Activated CD4-positive, alpha-beta T cell treated with anti-CD3 and anti-CD28 coated beads, Interleukin-2, amount 50 U/mL, for 4 hours (primary cell): ENCODE data around the gene STARD9.
"Not testable (repeated sequence)": the region's sequence is repeated elsewhere in the genome, so short reads cannot be mapped to it uniquely, and the experiment has no call there.

Source experiments
- DNase-seq, 2 experiments: peaks; one replicate each; pipeline ENCODE4 v3.0.0-alpha.2; 2020

Gene STARD9

DNA sequence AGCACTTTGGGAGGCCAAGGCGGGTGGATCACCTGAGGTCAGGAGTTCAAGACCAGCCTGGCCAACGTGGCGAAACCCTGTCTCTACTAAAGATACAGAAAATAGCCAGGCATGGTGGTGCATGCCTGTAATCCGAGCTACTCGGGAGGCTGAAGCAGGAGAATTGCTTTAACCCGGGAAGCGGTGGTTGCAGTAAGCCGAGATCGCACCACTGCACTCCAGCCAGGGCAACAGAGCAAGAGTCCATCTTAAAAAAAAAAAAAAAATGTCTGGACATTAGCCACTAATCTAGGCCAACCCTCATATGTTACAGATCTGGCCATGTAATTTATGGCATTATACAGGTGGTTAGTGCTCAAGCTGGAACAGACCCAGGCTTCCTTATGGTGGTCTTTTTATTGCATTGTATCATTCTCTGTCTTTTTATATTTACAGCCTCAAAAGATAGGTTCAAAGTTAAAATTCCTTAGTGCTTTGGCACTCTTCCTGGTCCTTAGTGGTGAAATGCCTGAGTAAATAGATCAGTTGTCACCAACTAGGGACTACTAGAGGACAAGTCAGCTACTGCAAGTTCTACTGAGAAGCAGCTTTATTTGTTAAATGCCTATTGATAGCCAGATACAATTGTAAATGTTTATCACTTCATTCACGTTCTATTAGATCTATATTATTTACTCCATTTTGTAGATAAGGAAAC lies 16.0 kb downstream of the STARD9 start:
- DNase-seq = no peak

DNA sequence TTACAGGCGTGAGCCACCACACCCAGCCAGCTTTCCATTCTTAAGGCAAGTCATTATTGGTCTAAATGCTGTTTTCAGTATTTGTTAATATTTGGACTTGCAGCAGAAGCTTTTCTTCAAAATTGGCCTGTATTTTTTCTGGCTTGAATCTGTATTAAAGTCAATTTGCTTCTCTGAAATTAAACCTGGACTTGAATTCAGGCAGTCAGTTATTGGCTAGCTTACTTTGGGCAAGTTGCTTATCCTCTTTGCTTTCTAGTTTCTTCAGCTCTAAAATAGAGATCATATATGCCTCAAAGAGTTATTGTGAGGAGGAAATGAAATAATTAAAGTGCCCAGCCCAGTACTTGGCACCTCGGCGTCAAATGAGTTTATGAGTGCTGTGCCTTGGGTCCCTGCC lies 17.3 kb downstream of the STARD9 start:
- DNase-seq = no peak

DNA sequence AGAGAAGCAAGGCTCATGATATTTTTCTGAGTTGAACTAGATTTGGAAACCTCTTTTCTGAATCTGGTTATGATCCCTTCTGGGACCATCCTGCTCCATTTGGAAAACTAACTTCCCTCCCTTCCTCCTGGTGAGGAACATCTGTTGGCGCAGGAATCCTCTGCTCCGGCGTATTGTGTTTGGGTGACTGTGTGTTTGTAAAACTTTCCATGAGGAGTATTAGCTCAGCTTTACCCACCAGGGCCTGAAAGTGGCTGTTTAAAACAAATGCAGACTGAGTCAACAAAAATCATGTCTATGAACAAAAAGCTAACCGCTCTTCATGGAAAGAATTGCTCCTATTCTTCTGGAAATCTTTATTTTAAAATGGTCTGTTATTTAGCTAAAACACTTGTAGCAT lies 17.7 kb downstream of the STARD9 start:
- DNase-seq = no peak

DNA sequence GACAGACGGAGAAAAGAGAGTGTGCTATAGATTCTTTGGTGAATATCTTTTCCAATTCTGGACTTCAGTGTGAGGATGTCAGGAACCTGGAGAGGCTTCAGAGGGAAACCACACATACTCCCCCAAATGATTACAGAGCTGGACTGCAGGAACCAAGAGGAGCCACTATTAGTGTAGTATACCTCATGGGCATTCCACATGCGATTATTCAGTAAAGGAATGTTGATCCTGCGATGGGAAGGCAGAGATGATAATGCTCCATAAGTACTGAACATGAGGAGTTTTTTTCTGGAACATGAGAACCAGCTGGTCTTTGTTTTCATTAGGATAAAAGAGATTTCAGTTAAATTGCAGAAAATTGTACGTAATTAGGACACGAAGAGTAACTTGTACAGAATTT lies 18.7 kb downstream of the STARD9 start:
- no peak for DNase-seq

DNA sequence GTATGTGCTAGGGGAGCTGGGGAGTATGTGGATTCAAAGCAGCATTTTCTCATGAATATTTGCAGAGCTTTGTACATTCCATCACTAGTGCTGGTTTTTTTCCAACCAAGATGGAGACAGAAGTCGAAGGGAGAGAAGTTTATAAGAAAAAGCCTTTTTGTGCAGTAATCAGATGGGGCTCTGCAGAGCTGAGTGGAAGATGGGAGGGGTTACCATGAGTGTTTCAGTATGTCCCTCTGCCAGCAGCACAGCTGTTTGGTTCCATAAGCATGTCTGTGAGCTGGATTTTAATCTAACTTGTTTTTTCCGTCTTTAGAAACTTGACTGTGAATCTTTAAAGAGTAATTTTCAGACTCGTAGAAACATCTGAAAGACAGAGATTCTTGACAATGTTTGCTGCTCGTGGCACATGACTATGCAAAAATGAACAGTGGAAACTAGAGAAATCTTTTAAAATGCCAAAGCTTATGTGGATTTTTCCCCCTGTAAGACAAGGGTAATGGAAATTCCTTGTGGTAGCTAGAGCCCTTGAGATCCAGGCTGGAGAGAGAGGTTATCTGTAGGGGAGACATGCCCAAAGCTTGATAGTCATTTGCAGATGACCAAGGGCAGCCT lies 20.3 kb downstream of the STARD9 start:
- no peak for DNase-seq

DNA sequence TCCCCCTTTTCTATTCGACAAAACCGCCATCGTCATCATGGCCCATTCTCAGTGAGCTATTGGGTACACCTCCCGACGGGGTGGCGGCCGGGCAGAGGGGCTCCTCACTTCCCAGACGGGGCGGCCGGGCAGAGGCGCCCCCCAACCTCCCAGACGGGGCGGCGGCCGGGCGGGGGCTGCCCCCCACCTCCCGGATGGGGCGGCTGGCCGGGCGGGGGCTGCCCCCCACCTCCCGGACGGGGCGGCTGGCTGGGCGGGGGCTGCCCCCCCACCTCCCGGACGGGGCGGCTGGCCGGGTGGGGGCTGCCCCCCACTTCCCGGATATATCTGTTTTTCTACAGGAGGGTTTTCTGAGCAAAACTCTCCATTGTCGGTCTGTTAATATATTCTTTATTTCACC lies 25.9 kb downstream of the STARD9 start:
- not testable (repeated sequence) for DNase-seq

DNA sequence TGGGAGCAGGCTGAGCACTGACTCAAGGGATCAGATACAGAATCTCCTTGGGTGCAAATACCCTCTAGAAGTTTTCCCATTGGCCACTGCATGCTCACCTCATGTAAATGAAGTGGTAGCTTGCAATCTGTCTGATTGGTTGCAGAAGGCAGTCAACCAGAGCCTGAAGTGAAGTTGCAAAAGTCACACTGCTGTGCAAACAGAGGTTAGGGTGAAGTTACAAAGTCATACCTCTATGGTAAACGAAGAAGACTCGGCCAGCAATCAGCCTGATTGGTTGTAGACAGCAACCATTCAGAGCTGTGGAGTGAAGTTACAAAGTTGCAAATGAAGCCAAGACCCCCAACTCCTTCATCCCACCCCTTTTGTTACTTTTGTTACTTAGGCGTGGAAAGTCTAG lies 27.1 kb downstream of the STARD9 start:
- no peak for DNase-seq

DNA sequence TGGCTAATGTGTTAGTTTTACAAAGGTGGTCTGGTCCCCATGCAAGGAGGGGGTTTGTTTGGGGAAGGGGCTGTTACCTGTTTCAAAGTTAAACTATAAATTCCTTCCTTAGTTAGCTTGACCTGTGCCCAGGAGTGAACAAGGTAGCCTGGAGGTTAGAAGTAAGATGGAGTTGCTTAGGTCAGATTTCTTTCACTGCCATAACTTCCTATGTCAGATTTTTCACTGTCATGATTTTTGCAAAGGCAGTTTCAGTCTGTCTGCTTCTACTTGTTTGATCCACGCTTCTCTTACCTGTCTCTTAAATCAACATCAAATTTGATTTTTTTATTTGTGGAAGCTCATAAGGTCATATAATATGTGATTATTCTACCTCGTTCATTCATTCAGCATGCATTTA lies 28.6 kb downstream of the STARD9 start:
- no peak for DNase-seq

DNA sequence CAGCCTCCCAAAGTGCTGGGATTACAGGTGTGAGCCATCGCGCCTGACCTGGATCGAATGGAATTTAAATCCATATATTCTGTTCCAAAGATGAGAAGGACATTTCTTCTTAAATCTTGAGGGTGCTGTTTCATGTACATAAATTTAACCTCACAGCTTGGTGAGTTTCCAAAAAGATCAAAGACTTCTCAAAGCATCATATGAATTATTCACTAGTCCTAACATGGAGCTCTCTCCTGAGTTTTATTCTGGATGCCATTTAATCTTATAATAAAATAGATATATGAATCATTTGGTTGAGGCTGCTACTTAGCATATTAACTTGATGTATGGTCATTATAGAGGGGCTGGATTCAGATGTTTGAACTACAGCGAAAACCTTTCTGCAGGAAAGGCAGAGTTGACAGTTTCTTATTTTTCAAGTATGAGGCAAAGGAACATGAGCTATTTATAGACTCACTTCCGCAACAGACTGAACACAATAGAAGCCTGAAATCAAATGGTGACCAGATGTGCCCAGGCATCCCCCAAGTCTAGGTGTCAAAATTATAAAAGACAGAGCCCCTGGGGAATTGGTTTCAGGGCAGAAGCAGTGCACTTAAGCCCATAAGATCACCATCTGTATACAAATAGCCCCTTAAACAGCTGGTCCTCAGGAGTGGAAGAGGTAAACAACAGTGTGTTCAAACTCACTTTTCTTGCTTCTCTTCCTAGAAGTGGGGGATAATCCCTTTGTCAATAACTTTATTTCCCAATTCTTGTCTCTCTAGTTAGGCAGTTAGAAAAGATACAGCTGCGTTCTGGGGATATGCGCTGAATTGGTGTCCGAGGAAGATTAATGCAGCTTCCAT lies 29.7 kb downstream of the STARD9 start:
- no peak for DNase-seq

DNA sequence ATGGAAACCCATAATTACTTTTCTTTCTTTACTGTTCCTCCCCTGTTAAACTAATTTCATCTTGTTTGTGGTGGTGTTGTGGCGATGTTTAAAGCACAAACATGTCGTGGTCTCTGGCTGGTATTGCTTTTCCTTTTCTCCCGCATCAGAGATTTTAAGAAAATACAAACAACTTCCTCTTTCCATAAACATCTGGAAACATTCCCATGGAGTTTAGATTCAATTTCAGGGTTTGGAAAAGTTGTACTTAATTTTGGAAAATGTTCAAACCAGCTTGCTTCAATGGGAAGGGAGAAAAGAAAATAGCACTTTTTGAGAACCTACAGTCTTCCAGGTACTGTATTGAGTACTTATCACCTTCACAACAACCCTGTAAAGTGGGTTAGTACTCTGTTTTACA lies 30.4 kb downstream of the STARD9 start:
- no peak for DNase-seq

DNA sequence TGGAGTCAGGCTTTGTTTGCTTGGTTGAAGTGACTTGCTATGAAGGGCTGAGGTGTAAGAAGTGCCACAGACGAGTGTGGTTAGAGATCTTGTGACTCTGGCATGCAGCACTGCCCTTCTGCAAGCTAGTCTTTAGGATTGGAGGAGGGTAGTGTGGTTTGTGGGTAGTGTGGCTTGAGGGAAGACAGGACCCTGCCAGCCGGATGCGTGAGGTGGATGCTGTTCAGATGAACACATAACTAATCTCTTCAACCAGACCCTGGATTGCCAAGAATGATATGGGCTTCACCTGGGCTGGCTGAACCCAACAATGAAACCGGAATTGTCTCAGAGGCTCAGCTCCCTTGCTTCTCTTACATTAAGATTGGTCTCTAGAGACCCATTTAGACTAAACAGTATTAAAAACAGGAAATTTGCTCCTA lies 32.7 kb downstream of the STARD9 start:
- no peak for DNase-seq

DNA sequence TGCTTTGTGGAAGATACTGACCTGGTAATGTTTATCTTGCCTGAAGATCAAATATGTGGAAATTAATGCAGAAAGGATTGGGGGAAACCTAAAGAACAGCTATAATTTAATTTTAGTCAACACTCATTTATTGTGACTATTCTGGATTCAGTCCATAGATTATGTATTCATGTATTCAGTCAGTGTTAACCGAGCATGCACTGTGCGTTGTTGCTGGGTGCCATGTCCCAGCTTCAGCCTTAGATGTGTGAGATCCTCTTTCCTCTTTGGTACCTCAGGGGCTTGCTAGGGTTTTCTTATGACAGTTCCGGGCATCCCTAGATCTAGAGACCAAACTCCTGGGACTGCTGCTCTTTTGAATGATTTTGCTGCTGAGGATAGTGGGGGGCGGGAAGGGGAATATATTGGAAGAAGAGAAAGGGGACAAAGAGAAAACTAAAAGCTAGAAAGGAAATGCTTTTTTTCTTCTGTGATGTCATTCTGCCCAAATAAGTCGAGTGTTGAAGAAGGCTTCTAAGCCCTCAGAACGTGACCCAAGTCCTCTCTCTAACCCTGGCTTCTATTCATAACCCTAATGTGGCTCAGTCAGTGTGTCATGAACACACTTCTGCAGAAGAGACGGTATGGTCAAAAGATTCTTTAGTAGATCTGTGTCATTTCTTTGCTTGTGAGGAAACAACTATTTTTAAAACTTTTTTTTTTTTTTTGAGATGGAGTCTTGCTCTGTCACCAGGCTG lies 33.5 kb downstream of the STARD9 start:
- DNase-seq = no peak

DNA sequence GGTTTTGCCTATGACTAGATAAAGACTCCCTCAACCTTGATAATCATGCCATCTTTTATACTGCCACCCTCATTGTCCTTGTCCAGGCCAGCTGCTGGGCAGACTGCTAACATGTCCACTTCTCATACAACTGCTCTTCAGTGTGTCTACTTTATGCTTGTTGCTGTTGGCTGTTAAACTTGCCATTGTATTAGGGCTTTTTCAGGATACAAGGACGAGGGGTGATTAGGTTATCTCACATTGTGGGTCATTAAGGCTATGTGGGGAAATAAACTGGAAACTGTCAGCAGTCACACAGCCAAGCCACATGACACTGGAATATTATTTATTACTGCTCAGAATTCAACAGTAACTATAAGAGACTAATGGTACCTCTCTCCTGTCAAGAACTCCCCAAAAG lies 36.1 kb downstream of the STARD9 start:
- DNase-seq = no peak

DNA sequence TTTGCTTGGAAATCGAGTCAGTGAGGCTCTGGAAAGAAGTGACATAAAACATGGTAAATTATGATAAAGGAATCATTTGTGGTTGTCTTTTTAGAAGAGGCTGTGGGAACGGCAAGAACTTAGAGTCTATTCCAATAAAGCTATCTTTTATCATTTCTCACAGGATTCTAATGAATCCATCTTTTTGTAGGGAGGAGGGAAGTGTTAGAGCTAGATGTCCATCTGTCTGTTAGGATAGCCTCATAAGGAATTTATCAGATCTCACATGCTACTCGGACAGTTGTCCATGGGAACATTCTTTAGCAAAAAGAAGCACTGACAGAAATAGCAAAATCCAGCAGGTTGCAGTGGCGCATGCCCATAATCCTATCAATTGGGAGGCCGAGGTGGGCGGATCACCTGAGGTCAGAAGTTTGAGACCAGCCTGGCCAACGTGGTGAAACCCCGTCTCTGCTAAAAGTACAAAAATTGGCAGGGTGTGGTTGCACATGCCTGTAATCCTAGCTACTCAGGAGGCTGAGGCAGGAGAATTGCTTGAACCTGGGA lies 37.0 kb downstream of the STARD9 start:
- no peak for DNase-seq

DNA sequence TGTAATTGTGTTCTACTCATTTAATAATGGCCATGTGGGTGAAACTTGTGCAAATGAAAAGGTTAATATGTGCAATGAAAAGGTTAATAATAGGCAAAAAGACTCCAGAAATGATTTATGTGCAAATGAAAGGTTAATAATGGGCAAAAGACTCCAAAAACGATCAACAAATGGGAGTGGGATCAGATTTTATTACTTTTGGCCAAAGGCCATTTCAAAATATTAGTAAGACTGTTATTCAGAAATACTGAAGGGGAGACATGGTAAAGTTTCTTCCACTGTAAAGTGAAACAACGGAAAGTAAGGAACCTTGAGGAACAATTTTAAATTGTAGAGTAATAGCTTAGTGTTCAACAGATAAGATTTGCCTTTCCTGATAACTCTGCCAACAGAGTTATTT lies 40.7 kb downstream of the STARD9 start:
- DNase-seq = no peak

DNA sequence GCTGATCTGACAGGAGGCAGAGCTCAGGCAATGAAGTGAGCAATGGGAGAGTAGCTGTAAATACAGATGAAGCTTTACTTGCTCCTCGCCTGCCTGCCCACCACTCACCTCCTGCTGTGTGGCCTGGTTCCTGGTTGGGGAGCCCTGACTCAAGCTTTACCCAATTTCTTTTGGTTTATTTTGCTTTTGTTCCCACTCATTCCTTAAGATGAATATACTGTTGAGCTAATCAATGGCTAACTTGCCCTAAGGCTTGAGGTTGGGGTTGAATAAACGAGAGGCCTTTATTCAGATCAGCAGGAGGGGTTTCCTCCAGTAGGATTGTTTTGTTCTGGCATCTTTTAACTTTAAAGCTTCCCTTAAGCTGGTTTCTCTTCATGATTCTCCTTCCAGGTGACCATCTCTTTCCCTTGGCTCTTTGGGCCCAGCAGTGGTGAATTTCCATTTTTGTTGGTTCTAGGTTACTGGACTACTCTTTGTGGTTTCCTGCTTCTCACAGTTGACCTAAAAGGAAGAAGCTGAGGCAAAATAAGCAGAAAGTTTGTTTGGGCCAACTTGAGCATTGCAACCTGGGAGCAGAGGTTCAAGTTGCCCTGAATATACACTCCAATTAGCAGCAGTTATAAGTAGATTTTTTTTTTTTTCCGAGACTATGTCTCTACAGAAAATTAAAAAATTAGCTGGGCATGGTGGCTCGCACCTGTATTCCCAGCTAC lies 44.4 kb downstream of the STARD9 start:
- no peak for DNase-seq

DNA sequence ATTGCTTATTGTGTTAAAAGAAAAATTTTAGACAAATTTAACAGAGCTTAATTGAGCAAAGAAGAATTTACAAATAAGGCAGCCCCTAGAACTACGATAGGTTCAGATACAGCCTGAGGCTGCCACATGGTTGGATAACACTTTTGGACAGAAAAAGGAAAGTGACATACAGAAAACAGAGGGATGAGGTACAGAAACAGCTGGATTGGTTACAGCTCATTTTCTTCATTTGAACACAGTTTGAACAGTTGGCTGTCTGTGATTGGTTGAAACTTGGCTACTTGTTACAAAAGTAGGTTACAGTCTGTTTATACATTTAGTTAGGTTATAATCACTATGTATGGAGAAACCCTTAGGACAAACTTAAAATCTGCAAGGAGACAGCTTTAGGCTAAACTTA lies 46.0 kb downstream of the STARD9 start:
- no peak for DNase-seq

DNA sequence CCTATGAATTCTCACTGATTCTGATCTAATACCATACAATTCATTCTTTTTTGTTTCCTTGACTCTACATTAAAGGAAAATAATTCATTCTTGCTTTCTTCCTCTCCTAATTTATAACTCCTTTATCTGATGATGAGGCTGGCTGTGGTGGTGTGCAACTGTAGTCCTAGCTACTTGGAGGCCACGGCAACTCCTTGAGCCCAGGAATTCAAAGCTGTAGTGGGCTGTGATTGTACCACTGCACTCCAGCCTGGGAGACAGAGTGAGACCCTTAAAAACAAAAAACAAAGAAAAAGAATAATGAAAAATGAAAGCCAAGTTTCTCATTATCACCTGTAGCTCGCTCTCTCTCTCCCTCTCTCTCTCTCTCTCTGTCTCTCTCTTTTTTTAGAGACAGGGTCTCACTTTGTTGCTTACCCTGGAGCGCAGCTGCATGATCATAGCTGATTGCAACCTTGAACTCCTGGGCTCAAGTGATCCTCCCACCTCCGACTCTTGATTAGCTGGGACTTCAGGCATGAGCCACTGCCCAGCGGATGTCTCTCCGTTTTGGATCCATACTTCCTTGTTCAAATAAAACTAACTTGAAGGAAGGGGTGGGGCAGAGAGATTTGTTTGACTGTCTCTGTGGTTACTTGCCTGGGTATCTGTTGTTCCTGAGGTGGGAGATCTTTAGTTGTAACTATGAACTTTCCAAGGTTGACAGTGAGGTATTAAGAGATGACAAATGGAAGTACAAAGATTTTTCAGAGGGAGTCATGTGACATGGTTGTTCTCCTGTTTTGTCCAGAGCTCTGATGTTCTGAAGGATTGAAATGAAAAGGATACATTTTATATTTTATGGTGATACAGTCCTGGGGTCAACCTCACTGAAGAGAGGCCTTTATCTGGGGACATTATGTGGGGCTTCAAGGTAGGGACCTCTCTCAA lies 46.9 kb downstream of the STARD9 start:
- no peak for DNase-seq

DNA sequence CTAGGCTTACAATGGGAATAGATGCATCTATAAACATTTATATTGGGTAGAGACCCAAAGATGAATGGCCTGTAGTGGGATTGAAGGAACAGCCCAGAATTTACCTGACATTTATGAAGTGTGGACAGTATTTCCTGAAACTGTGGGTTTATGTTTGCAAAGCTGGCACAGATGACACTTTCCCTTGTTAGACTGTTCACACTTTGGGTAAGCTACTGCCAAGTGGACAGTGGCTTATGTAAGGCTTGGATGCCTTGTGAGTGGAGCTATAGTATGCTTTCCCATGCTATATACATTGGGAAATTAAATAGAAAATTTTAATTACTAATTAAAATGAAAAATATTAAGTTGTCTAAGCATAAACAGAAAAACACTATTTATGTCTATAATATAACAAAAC lies 48.5 kb downstream of the STARD9 start:
- no peak for DNase-seq

DNA sequence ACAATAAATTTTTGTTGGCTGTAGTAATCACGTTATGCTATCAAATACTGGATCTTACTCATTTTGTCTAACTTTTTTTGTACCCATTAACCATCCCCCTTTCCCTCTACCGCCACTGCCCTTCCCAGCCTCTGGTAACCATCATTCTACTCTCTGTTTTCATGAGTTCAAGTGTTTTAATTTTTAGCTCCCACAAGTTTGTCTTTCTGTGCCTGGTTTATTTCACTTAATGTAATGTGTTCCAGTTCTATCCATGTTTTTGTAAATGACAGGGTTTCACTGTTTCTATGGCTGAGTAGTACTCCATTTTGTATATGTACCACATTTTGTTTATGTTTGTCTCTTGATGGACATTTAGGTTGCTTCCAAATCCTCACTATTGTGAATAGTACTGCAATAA lies 52.1 kb downstream of the STARD9 start:
- no peak for DNase-seq

DNA sequence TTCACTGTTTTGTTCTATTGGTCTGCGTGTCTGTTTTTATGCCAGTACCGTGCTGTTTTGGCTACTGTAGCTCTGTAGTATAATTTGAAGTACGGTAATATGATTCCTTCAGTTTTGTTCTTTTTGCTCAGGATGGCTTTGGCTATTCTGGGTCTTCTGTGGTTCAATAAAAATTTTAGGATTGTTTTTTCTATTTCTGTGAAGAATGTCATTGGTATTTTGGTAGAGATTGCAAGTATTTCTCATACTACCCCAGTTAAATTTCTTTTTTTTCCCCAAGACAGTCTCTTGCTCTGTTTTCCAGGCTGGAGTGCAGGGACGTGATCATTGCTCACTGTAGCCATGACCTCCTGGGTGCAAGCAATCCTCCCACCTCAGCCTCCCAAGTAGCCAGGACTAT lies 53.4 kb downstream of the STARD9 start:
- no peak for DNase-seq
